ENCODE measurements around the gene XIRP1. TPM values are rescaled to one million over a fixed set of nuclear protein-coding genes. Genes with fewer than 3 reads are reported as not detected.
A peak's percentile ranks its signal among the peaks of the same experiment; 100 is the strongest.

Gene XIRP1
- total and polyA plus RNA-seq, 2 experiments from 2014 or later: not detected

DNA sequence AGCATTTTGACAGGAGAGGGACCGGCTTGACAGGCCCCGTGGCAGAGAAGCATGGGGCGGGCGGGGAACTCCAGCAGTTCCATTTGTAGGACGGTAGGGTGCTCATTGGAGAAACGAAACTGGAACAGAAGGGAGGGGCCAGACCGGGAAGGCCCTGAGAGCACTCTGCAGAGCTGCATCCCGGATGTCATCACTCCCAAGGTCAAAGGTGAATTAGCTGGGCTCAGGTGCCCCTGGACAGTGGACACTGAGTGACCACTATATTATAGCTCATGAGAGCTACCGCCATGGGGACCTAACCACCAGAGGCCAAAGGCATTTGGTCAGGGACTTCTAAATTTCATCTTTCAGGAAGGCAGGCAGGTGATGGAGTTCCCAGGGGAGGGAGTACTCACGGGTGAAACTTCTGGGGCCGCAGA, 46.3 kb downstream of the XIRP1 start:
- Histone ChIP-seq H3K4me2 (no peak overlapping the region), H3K27me3 (ENCODE audit: insufficient read depth) (no peaks in the 10 kb centered on the region), H2AFZ (no peak overlapping the region), H3F3A (replicated peaks; ENCODE audit: low read depth) (no peaks in the 10 kb centered on the region), H3K27ac (ENCODE audit: low read depth) (no peak overlapping the region), H3K9me2 (ENCODE audit: insufficient read depth) (no peaks in the 10 kb centered on the region), H3K4me3 (no peak overlapping the region), H4K20me1 (replicated peaks; ENCODE audit: insufficient read depth) (peaks cover 7% of the 10 kb centered on the region), H3K79me2 (replicated peaks; ENCODE audit: insufficient read depth) (peaks cover 44% of the 10 kb centered on the region), H3K4me1 (ENCODE audit: insufficient read depth) (peaks cover 45% of the 10 kb centered on the region), H3K36me3 (ENCODE audit: insufficient read depth) (peaks cover 17% of the 10 kb centered on the region; the same call in 1 of the 2 replicates)
- Mint-ChIP-seq H3K9me3 (no peaks in the 10 kb centered on the region), H3K27ac (0 out of 2 replicates have a peak overlapping the region, but pooled peaks have one; percentile 17), H3K27me3 (ENCODE audit: insufficient read depth, low read depth, poor library complexity) (peaks cover 19% of the 10 kb centered on the region), H3K4me1 (peaks cover 55% of the 10 kb centered on the region), H3K36me3 (ENCODE audit: low read depth) (peaks cover 42% of the 10 kb centered on the region), H3K4me3 (no peak overlapping the region)
- ATAC-seq (no peak), DNase-seq (ENCODE audit: low spot score) (no peak)
- no peak for TF ChIP-seq POLR2AphosphoS5 (IDR thresholded peaks at IDR 0.05; ENCODE audit: low read depth)
- no peak for TF ChIP-seq ZNF114 (CRISPR knock-in tag; IDR thresholded peaks at IDR 0.05)
- TF ChIP-seq, protein P1, sequence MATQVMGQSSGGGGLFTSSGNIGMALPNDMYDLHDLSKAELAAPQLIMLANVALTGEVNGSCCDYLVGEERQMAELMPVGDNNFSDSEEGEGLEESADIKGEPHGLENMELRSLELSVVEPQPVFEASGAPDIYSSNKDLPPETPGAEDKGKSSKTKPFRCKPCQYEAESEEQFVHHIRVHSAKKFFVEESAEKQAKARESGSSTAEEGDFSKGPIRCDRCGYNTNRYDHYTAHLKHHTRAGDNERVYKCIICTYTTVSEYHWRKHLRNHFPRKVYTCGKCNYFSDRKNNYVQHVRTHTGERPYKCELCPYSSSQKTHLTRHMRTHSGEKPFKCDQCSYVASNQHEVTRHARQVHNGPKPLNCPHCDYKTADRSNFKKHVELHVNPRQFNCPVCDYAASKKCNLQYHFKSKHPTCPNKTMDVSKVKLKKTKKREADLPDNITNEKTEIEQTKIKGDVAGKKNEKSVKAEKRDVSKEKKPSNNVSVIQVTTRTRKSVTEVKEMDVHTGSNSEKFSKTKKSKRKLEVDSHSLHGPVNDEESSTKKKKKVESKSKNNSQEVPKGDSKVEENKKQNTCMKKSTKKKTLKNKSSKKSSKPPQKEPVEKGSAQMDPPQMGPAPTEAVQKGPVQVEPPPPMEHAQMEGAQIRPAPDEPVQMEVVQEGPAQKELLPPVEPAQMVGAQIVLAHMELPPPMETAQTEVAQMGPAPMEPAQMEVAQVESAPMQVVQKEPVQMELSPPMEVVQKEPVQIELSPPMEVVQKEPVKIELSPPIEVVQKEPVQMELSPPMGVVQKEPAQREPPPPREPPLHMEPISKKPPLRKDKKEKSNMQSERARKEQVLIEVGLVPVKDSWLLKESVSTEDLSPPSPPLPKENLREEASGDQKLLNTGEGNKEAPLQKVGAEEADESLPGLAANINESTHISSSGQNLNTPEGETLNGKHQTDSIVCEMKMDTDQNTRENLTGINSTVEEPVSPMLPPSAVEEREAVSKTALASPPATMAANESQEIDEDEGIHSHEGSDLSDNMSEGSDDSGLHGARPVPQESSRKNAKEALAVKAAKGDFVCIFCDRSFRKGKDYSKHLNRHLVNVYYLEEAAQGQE (IDR thresholded peaks at IDR 0.05; ENCODE audit: unreplicated experiment): no peak
- TF ChIP-seq, protein P2, sequence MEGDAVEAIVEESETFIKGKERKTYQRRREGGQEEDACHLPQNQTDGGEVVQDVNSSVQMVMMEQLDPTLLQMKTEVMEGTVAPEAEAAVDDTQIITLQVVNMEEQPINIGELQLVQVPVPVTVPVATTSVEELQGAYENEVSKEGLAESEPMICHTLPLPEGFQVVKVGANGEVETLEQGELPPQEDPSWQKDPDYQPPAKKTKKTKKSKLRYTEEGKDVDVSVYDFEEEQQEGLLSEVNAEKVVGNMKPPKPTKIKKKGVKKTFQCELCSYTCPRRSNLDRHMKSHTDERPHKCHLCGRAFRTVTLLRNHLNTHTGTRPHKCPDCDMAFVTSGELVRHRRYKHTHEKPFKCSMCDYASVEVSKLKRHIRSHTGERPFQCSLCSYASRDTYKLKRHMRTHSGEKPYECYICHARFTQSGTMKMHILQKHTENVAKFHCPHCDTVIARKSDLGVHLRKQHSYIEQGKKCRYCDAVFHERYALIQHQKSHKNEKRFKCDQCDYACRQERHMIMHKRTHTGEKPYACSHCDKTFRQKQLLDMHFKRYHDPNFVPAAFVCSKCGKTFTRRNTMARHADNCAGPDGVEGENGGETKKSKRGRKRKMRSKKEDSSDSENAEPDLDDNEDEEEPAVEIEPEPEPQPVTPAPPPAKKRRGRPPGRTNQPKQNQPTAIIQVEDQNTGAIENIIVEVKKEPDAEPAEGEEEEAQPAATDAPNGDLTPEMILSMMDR (conservative IDR thresholded peaks at IDR 0.05; ENCODE audit: low read depth in 2 of 2): no peak
- TF ChIP-seq, protein P3, sequence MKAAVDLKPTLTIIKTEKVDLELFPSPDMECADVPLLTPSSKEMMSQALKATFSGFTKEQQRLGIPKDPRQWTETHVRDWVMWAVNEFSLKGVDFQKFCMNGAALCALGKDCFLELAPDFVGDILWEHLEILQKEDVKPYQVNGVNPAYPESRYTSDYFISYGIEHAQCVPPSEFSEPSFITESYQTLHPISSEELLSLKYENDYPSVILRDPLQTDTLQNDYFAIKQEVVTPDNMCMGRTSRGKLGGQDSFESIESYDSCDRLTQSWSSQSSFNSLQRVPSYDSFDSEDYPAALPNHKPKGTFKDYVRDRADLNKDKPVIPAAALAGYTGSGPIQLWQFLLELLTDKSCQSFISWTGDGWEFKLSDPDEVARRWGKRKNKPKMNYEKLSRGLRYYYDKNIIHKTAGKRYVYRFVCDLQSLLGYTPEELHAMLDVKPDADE (IDR thresholded peaks at IDR 0.05): no peak
- no peak for TF ChIP-seq EZH2 (IDR thresholded peaks at IDR 0.05; ENCODE audit: low read depth, unreplicated experiment)
- no peak for TF ChIP-seq ZNF331 (CRISPR knock-in tag; IDR thresholded peaks at IDR 0.05; ENCODE audit: low read depth)
- TF ChIP-seq, protein P4, sequence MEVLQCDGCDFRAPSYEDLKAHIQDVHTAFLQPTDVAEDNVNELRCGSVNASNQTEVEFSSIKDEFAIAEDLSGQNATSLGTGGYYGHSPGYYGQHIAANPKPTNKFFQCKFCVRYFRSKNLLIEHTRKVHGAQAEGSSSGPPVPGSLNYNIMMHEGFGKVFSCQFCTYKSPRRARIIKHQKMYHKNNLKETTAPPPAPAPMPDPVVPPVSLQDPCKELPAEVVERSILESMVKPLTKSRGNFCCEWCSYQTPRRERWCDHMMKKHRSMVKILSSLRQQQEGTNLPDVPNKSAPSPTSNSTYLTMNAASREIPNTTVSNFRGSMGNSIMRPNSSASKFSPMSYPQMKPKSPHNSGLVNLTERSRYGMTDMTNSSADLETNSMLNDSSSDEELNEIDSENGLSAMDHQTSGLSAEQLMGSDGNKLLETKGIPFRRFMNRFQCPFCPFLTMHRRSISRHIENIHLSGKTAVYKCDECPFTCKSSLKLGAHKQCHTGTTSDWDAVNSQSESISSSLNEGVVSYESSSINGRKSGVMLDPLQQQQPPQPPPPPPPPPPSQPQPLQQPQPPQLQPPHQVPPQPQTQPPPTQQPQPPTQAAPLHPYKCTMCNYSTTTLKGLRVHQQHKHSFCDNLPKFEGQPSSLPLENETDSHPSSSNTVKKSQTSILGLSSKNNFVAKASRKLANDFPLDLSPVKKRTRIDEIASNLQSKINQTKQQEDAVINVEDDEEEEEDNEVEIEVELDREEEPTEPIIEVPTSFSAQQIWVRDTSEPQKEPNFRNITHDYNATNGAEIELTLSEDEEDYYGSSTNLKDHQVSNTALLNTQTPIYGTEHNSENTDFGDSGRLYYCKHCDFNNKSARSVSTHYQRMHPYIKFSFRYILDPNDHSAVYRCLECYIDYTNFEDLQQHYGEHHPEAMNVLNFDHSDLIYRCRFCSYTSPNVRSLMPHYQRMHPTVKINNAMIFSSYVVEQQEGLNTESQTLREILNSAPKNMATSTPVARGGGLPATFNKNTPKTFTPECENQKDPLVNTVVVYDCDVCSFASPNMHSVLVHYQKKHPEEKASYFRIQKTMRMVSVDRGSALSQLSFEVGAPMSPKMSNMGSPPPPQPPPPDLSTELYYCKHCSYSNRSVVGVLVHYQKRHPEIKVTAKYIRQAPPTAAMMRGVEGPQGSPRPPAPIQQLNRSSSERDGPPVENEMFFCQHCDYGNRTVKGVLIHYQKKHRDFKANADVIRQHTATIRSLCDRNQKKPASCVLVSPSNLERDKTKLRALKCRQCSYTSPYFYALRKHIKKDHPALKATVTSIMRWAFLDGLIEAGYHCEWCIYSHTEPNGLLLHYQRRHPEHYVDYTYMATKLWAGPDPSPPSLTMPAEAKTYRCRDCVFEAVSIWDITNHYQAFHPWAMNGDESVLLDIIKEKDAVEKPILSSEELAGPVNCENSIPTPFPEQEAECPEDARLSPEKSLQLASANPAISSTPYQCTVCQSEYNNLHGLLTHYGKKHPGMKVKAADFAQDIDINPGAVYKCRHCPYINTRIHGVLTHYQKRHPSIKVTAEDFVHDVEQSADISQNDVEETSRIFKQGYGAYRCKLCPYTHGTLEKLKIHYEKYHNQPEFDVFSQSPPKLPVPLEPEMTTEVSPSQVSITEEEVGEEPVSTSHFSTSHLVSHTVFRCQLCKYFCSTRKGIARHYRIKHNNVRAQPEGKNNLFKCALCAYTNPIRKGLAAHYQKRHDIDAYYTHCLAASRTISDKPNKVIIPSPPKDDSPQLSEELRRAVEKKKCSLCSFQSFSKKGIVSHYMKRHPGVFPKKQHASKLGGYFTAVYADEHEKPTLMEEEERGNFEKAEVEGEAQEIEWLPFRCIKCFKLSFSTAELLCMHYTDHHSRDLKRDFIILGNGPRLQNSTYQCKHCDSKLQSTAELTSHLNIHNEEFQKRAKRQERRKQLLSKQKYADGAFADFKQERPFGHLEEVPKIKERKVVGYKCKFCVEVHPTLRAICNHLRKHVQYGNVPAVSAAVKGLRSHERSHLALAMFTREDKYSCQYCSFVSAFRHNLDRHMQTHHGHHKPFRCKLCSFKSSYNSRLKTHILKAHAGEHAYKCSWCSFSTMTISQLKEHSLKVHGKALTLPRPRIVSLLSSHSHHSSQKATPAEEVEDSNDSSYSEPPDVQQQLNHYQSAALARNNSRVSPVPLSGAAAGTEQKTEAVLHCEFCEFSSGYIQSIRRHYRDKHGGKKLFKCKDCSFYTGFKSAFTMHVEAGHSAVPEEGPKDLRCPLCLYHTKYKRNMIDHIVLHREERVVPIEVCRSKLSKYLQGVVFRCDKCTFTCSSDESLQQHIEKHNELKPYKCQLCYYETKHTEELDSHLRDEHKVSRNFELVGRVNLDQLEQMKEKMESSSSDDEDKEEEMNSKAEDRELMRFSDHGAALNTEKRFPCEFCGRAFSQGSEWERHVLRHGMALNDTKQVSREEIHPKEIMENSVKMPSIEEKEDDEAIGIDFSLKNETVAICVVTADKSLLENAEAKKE (CRISPR knock-in tag; IDR thresholded peaks at IDR 0.05): no peak
- no peak for TF ChIP-seq JUNB (IDR thresholded peaks at IDR 0.05; ENCODE audit: unreplicated experiment)

Measured in GM23338 (cell line).